ENCODE results near the gene FRMD8.
"Not testable (repeated sequence)": the region's sequence is repeated elsewhere in the genome, so short reads cannot be mapped to it uniquely, and the experiment has no call there.

Gene FRMD8

GRCh38 chr11:65438257-65439151 lies 52.1 kb downstream of the FRMD8 start:
- DNase-seq: peak; percentile 21

GRCh38 chr11:65439331-65440181 lies 53.1 kb downstream of the FRMD8 start:
- peak; percentile 22 for DNase-seq

GRCh38 chr11:65440831-65441499 lies 54.5 kb downstream of the FRMD8 start:
- DNase-seq: peak; percentile 30

GRCh38 chr11:65442842-65443331 lies 56.5 kb downstream of the FRMD8 start:
- no peak for DNase-seq

- no peak for DNase-seq
These were observed 58.0 kb downstream of the FRMD8 start for GRCh38 chr11:65444314-65445051.

GRCh38 chr11:65445101-65445603 lies 58.7 kb downstream of the FRMD8 start:
- DNase-seq: peak; percentile 34

GRCh38 chr11:65445604-65446445 lies 59.4 kb downstream of the FRMD8 start:
- peak; percentile 29 for DNase-seq

GRCh38 chr11:65446446-65447277 lies 60.2 kb downstream of the FRMD8 start:
- peak; percentile 43 for DNase-seq

GRCh38 chr11:65448074-65448417 lies 61.6 kb downstream of the FRMD8 start:
- peak; percentile 39 for DNase-seq

- DNase-seq: peak; percentile 57
These were observed 62.1 kb downstream of the FRMD8 start for GRCh38 chr11:65448418-65449105.

GRCh38 chr11:65451301-65451700 lies 64.9 kb downstream of the FRMD8 start:
- DNase-seq: not testable (repeated sequence)

GRCh38 chr11:65452259-65452658 lies 65.8 kb downstream of the FRMD8 start:
- not testable (repeated sequence) for DNase-seq

GRCh38 chr11:65452806-65453490 lies 66.5 kb downstream of the FRMD8 start:
- no peak for DNase-seq

GRCh38 chr11:65454311-65454695 lies 67.9 kb downstream of the FRMD8 start:
- DNase-seq: no peak

- peak; percentile 87 for DNase-seq
These were observed 68.4 kb downstream of the FRMD8 start for GRCh38 chr11:65454696-65455456.

GRCh38 chr11:65456418-65456817 lies 70.0 kb downstream of the FRMD8 start:
- DNase-seq: no peak

- DNase-seq: no peak
These were observed 73.1 kb downstream of the FRMD8 start for GRCh38 chr11:65459552-65459951.

Data from CD4-positive, alpha-beta T cell treated with Interleukin-10 for 1 hour (primary cell).